ENCODE measurements around the gene OSBPL9. TPM values are rescaled to one million over a fixed set of nuclear protein-coding genes. Genes with fewer than 3 reads are reported as not detected.

Gene OSBPL9
- total RNA-seq, 1 experiment from 2014 or later, result 62.4 TPM

DNA sequence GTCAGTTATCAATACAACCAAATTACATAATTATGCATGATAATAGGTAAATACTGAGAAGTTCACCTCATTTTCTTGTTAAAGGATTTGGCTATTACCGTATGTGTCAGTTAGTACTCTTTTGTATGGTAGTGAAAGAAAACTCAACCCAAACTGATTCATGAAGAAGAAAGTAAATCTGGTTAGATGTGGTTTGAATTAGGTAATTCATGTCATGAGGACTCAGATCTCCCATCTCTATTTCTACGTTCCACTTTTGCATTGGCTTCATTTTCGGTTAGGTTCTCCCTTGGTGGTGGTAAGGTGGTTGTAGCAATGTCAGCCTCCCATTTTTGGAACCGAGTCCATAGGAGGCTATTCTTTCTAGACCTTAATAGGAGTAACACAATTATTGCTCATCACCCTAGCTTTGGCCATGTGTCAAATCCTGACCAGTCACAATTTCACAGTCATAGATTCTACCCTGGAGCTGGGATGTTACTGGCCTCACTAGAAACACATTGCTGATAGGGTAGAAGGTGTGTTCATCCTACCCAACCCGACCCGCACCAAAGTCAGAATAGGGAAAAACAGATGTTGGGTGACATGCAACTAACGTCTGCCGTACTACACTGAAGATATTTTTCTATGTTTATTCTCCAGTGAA, 97.6 kb downstream of the OSBPL9 start:
- no peak for DNase-seq (ENCODE audit: low spot score)
- intact Hi-C loops (cut with micrococcal nuclease; ENCODE audit: unreplicated experiment), result no loop called here
- no peak overlapping the region for H3K27ac ChIP-seq (ENCODE audit: low read depth, low read length, poor library complexity, severe bottlenecking)
- H3K4me1 ChIP-seq (ENCODE audit: insufficient read depth, low read length, poor library complexity, severe bottlenecking), result peaks cover 5% of the 10 kb centered on the region
- no peak for TF ChIP-seq EZH2 (IDR thresholded peaks at IDR 0.05; ENCODE audit: borderline replicate concordance, low read depth, low read length, poor library complexity, severe bottlenecking)
- TF ChIP-seq, protein P1, sequence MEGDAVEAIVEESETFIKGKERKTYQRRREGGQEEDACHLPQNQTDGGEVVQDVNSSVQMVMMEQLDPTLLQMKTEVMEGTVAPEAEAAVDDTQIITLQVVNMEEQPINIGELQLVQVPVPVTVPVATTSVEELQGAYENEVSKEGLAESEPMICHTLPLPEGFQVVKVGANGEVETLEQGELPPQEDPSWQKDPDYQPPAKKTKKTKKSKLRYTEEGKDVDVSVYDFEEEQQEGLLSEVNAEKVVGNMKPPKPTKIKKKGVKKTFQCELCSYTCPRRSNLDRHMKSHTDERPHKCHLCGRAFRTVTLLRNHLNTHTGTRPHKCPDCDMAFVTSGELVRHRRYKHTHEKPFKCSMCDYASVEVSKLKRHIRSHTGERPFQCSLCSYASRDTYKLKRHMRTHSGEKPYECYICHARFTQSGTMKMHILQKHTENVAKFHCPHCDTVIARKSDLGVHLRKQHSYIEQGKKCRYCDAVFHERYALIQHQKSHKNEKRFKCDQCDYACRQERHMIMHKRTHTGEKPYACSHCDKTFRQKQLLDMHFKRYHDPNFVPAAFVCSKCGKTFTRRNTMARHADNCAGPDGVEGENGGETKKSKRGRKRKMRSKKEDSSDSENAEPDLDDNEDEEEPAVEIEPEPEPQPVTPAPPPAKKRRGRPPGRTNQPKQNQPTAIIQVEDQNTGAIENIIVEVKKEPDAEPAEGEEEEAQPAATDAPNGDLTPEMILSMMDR (conservative IDR thresholded peaks at IDR 0.05; ENCODE audit: low read depth, low read length), result no peak
- no peak overlapping the region for H3K4me3 ChIP-seq (ENCODE audit: low read depth, low read length, poor library complexity, severe bottlenecking)
- H3K9me3 ChIP-seq (ENCODE audit: low read depth, low read length, poor library complexity, severe bottlenecking), result no peaks in the 10 kb centered on the region
- ChIA-PET CTCF (no interaction called here), POLR2A (ENCODE audit: low non-redundant PET) (no interaction called here)
- no peaks in the 10 kb centered on the region for H3K27me3 ChIP-seq (replicated peaks; ENCODE audit: insufficient read depth, low read depth, low read length, poor library complexity)
- no peaks in the 10 kb centered on the region for H3K36me3 ChIP-seq (ENCODE audit: insufficient read depth, low read length, poor library complexity, severe bottlenecking)
- BruUV-seq (replicated peaks), result no TSS peak

DNA sequence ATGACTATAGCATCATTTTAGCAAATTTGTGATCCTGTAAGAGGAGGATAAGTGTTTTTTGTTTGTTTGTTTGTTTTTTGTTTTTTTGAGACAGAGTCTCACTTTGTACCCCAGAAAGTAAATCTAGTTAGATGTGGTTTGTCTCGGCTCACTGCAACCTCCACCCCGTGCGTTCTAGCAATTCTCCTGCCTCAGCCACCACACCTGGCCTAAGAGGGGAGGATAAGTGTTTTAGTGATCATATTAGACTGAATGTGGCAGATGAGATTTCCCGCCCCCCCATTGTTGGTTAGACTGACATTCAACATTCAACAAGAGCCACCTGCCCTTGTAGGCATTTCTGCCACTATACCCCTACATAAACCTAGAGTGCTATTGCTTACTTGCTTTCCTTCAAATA, 98.5 kb downstream of the OSBPL9 start:
- H3K4me1 ChIP-seq (ENCODE audit: insufficient read depth, low read length, poor library complexity, severe bottlenecking), result peaks cover 5% of the 10 kb centered on the region
- no peak overlapping the region for H3K27ac ChIP-seq (ENCODE audit: low read depth, low read length, poor library complexity, severe bottlenecking)
- no peaks in the 10 kb centered on the region for H3K9me3 ChIP-seq (ENCODE audit: low read depth, low read length, poor library complexity, severe bottlenecking)
- TF ChIP-seq, protein P1 (conservative IDR thresholded peaks at IDR 0.05; ENCODE audit: low read depth, low read length), result no peak
- no peak for TF ChIP-seq EZH2 (IDR thresholded peaks at IDR 0.05; ENCODE audit: borderline replicate concordance, low read depth, low read length, poor library complexity, severe bottlenecking)
- CTCF ChIA-PET, result no interaction called here
- DNase-seq (ENCODE audit: low spot score), result no peak
- no peaks in the 10 kb centered on the region for H3K27me3 ChIP-seq (replicated peaks; ENCODE audit: insufficient read depth, low read depth, low read length, poor library complexity)
- POLR2A ChIA-PET (ENCODE audit: low non-redundant PET), result no interaction called here
- intact Hi-C loops (cut with micrococcal nuclease; ENCODE audit: unreplicated experiment), result no loop called here
- H3K36me3 ChIP-seq (ENCODE audit: insufficient read depth, low read length, poor library complexity, severe bottlenecking), result no peaks in the 10 kb centered on the region
- BruUV-seq (replicated peaks), result no TSS peak
- no peak overlapping the region for H3K4me3 ChIP-seq (ENCODE audit: low read depth, low read length, poor library complexity, severe bottlenecking)

DNA sequence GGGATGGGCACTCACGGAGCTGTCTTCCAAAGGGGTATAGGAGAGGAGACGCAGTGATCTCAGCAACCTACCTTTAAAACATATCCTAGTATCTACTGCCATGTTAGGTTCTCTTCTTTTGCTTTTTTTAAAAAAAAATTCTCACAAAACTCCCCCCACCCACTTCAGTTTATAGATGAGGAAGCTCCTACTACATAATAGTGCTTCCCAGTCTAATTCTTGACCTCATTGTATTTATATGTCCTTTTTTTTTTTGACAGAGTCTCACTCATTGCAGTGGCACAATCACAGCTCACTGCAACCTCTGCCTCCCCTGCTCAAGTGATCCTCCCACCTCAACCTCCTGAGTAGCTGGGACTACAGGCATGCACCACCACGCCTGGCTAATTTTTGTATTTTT, 99.9 kb downstream of the OSBPL9 start:
- CTCF ChIA-PET, result no interaction called here
- Histone ChIP-seq H3K9me3 (ENCODE audit: low read depth, low read length, poor library complexity, severe bottlenecking) (no peaks in the 10 kb centered on the region), H3K4me3 (ENCODE audit: low read depth, low read length, poor library complexity, severe bottlenecking) (no peak overlapping the region), H3K36me3 (ENCODE audit: insufficient read depth, low read length, poor library complexity, severe bottlenecking) (no peaks in the 10 kb centered on the region), H3K27ac (ENCODE audit: low read depth, low read length, poor library complexity, severe bottlenecking) (no peak overlapping the region), H3K27me3 (replicated peaks; ENCODE audit: insufficient read depth, low read depth, low read length, poor library complexity) (no peaks in the 10 kb centered on the region), H3K4me1 (ENCODE audit: insufficient read depth, low read length, poor library complexity, severe bottlenecking) (peaks cover 5% of the 10 kb centered on the region)
- no peak for DNase-seq (ENCODE audit: low spot score)
- POLR2A ChIA-PET (ENCODE audit: low non-redundant PET), result no interaction called here
- BruUV-seq (replicated peaks), result no TSS peak
- TF ChIP-seq, protein P1 (conservative IDR thresholded peaks at IDR 0.05; ENCODE audit: low read depth, low read length), result no peak
- no peak for TF ChIP-seq EZH2 (IDR thresholded peaks at IDR 0.05; ENCODE audit: borderline replicate concordance, low read depth, low read length, poor library complexity, severe bottlenecking)
- intact Hi-C loops (cut with micrococcal nuclease; ENCODE audit: unreplicated experiment), result no loop called here

Data from A673 (cell line).